Placental pericyte (primary cell): ENCODE measurements around the gene IMMP2L. TPM values are rescaled to one million over a fixed set of nuclear protein-coding genes. Genes with fewer than 3 reads are reported as not detected.

Source experiments
- small RNA-seq: library from RNA; depleted of rRNA; stranded (forward); fragments of <200 nt; gene quantifications from one replicate; pipeline ENCODE3, GENCODE V24; 2012; ENCODE audit warnings: low replicate concordance
- total RNA-seq: library from RNA; depleted of rRNA; stranded (reverse); fragments of >200 nt; gene quantifications from 2 replicates; pipeline ENCODE4 v1.2.3, GENCODE V29; 2012

IMMP2L gene
- 4.3 and 5.0 TPM in 2 replicates for total RNA-seq

GRCh38 chr7:111561904-111562732, at the start of gene IMMP2L:
IMMP2L (minus strand) TSS chr7:111562492.

GRCh38 chr7:111090846-111091245, 471.4 kb downstream of the IMMP2L start, which contains the start of gene LRRN3:
LRRN3 (plus strand) TSS chr7:111091127; CDS start chr7:111122773, 31,646 bp downstream.

Small RNA genes within 50 kb of the gene (small RNA-seq; reads per million reads assigned to genes)
- gene AC003989.2 = not detected
